HepG2 (cell line): Measurements from ENCODE around the gene CD81. TPM values are rescaled to one million over a fixed set of nuclear protein-coding genes. Genes with fewer than 3 reads are reported as not detected.
A peak's percentile ranks its signal among the peaks of the same experiment; 100 is the strongest.
"Not testable (repeated sequence)": the region's sequence is repeated elsewhere in the genome, so short reads cannot be mapped to it uniquely, and the experiment has no call there.

Experiments used
- ATAC-seq: fragments of 200-7000 bp; cut with Tn5 transposase; 3 replicates; pipeline ENCODE4 v1.9.1; 2020; ENCODE audit warnings: mild to moderate bottlenecking, moderate library complexity
- BruUV-seq: library from RNA; stranded (reverse); fragments of 400-500 nt; replicated peaks from 2 replicates; lab custom pipeline; 2021; lab: Mats Ljungman, UMichigan
- CTCF ChIA-PET: fragments of 300-600 bp; formaldehyde crosslinking; extraction: SDS; loops from one replicate; lab custom pipeline; 2021; ENCODE audit warnings: low total read pairs, inconsistent platforms, low intra/inter-chr PET ratio; lab: Yijun Ruan, JAX
- POLR2A ChIA-PET: fragments of 350-600 bp; sonication (Branson Sonifier 250); formaldehyde crosslinking; loops from one replicate; lab custom pipeline; 2020; ENCODE audit warnings: antibody characterized with exemption, inconsistent platforms; lab: Yijun Ruan, JAX
- DNase-seq: peaks from one replicate; pipeline ENCODE4 v3.0.0-alpha.2; 2015; ENCODE audit warnings: low spot score
- FAIRE-seq: peaks from 3 replicates; lab custom pipeline; 2011; peaks lifted over from hg19 to GRCh38; lab: Jason Lieb, UNC
- H2AFZ ChIP-seq: one replicate; pipeline ENCODE4 v1.6.1; 2011; ENCODE audit warnings: low read length, inconsistent platforms
- H3K27ac ChIP-seq: fragments of 300-600 bp; 3 replicates; pipeline ENCODE4 v1.8.0; 2011; ENCODE audit warnings: mixed run types, mild to moderate bottlenecking, mixed read lengths, low read length, inconsistent platforms; ENCODE audit not compliant: insufficient read depth; ENCODE audit errors: extremely low read length
- H3K27me3 ChIP-seq, 2 experiments: fragments of 200-600 bp in 1 of 2; 2 replicates in 1 of 2; 3 replicates in 1 of 2; pipeline versions ENCODE4 v1.6.0 to v1.8.0; 2011; ENCODE audit warnings: low read length in 2 of 2, mild to moderate bottlenecking in 2 of 2, moderate library complexity in 2 of 2, inconsistent platforms in 1 of 2; ENCODE audit not compliant: insufficient read depth in 2 of 2, control insufficient read depth in 1 of 2
- H3K36me3 ChIP-seq, 2 experiments: fragments of 200-600 bp in 1 of 2; replicated peaks in 1 of 2; 2 replicates in 1 of 2; 3 replicates in 1 of 2; pipeline versions ENCODE4 v1.5.1 to v1.8.0; 2011; ENCODE audit warnings: low read length in 2 of 2, inconsistent platforms in 1 of 2; ENCODE audit not compliant: insufficient read depth in 2 of 2, control insufficient read depth in 1 of 2
- H3K4me1 ChIP-seq: 2 replicates; pipeline ENCODE4 v1.5.1; 2012; ENCODE audit warnings: low read length, inconsistent platforms; ENCODE audit not compliant: insufficient read depth
- H3K4me2 ChIP-seq: 2 replicates; pipeline ENCODE4 v1.6.0; 2011; ENCODE audit warnings: low read depth, low read length, inconsistent platforms
- H3K4me3 ChIP-seq, 3 experiments: fragments of 200-600 bp in 1 of 3; sonication (generic), shearing (Covaris generic) in 1 of 3; replicated peaks in 1 of 3; 2 replicates each; pipeline ENCODE4 v1.5.1; 2011 to 2016; ENCODE audit warnings: low read length in 3 of 3, inconsistent platforms in 2 of 3, low read depth in 2 of 3, mild to moderate bottlenecking in 2 of 3, control low read depth in 1 of 3, mixed read lengths in 1 of 3; ENCODE audit not compliant: insufficient read depth in 1 of 3
- H3K79me2 ChIP-seq: one replicate; pipeline ENCODE4 v1.6.1; 2011; ENCODE audit warnings: low read length, inconsistent platforms; ENCODE audit not compliant: insufficient read depth
- H3K9ac ChIP-seq: 2 replicates; pipeline ENCODE4 v1.6.0; 2011; ENCODE audit warnings: mild to moderate bottlenecking, low read depth, low read length, inconsistent platforms; ENCODE audit not compliant: insufficient read depth
- H3K9me3 ChIP-seq: 2 replicates; pipeline ENCODE4 v1.5.1; 2012; ENCODE audit warnings: mild to moderate bottlenecking, low read length
- H4K20me1 ChIP-seq: 2 replicates; pipeline ENCODE4 v1.6.0; 2011; ENCODE audit warnings: inconsistent platforms, mild to moderate bottlenecking, low read length, moderate library complexity; ENCODE audit not compliant: insufficient read depth
- HOXA7 ChIP-seq: sonication (generic); formaldehyde crosslinking; IDR thresholded peaks from 2 replicates; pipeline ENCODE4 v1.8.1; 2022; ENCODE audit warnings: mild to moderate bottlenecking, missing genetic modification reagents, moderate library complexity
- MYC ChIP-seq: sonication (generic); formaldehyde crosslinking; IDR thresholded peaks from 2 replicates; pipeline ENCODE4 v1.9.0; 2021; ENCODE audit warnings: missing genetic modification reagents, borderline replicate concordance
- NKX3-1 ChIP-seq: sonication (generic); formaldehyde crosslinking; IDR thresholded peaks from 2 replicates; pipeline ENCODE4 v1.5.0; 2020; ENCODE audit warnings: missing genetic modification reagents
- RAD51 ChIP-seq: fragments of 450-650 bp; IDR thresholded peaks from 2 replicates; pipeline ENCODE4 v1.6.1; 2016; ENCODE audit warnings: borderline replicate concordance
- SIN3B ChIP-seq: fragments of 150-350 bp; IDR thresholded peaks from 2 replicates; pipeline ENCODE4 v1.6.1; 2014; ENCODE audit warnings: low read length
- SMYD3 ChIP-seq: sonication (generic); formaldehyde crosslinking; IDR thresholded peaks from 2 replicates; pipeline ENCODE4 v1.8.1; 2023; ENCODE audit warnings: mild to moderate bottlenecking, missing genetic modification reagents
- YEATS2 ChIP-seq: sonication (generic); formaldehyde crosslinking; IDR thresholded peaks from 2 replicates; pipeline ENCODE4 v1.4.0; 2020; ENCODE audit warnings: missing genetic modification reagents, borderline replicate concordance
- ZBTB1 ChIP-seq: sonication (generic); formaldehyde crosslinking; IDR thresholded peaks from 2 replicates; pipeline ENCODE4 v1.4.0; 2020; ENCODE audit warnings: missing genetic modification reagents, borderline replicate concordance
- ZFP1 ChIP-seq: IDR thresholded peaks from 2 replicates; pipeline ENCODE4 v1.6.1; 2016
- ZNF230 ChIP-seq: sonication (generic); formaldehyde crosslinking; IDR thresholded peaks from 2 replicates; pipeline ENCODE4 v1.4.0; 2020; ENCODE audit warnings: mild to moderate bottlenecking, missing genetic modification reagents
- WGBS: methylation state at CpG from one replicate; pipeline ENCODE4 v1.1.6; 2017; ENCODE audit warnings: low lambda C conversion rate; 5-methylcytosine and 5-hydroxymethylcytosine counted together
- in situ Hi-C: cut with HindIII; loops from 2 replicates; pipeline ENCODE4 v1.10.0; 2017; ENCODE audit warnings: low pct_unique_long_range_greater_than_20kb; ENCODE audit not compliant: extremely low pct_ligation_motif_present
- intact Hi-C: fragments of 100-400 bp; cut with micrococcal nuclease; formaldehyde crosslinking; loops from one replicate; pipeline ENCODE4 v1.10.0; 2022; ENCODE audit not compliant: unreplicated experiment
- polyA plus RNA-seq, 8 experiments: library from polyadenylated mRNA; depleted of rRNA in 3 of 8; stranded (reverse) in 7 of 8; unstranded in 1 of 8; fragments of >200 nt; fragmentation: Illumina TruSeq in 4 of 8; extraction: Trizol in 4 of 8; gene quantifications; 2 replicates each; pipeline versions ENCODE4 v1.2.1 to v1.2.3, GENCODE V29; 2011 to 2016; ENCODE audit warnings: low read depth in 4 of 8, missing spikeins in 1 of 8, mixed read lengths in 1 of 8; ENCODE audit not compliant: insufficient read depth in 1 of 8
- total RNA-seq, 5 experiments: library from RNA; depleted of rRNA; stranded (reverse); fragments of >200 nt; fragmentation: Illumina TruSeq; extraction: Trizol; gene quantifications; 2 replicates each; pipeline ENCODE4 v1.2.3, GENCODE V29; 2016; ENCODE audit warnings: low read depth in 1 of 5
- TF ChIP-seq, protein P1 (sequence below): IDR thresholded peaks from 2 replicates; pipeline ENCODE4 v1.6.1; 2018; ENCODE audit warnings: missing genetic modification reagents
- TF ChIP-seq, protein P2 (sequence below): sonication (generic); formaldehyde crosslinking; IDR thresholded peaks from 2 replicates; pipeline ENCODE4 v1.5.0; 2020; ENCODE audit warnings: missing genetic modification reagents
- TF ChIP-seq, protein P3 (sequence below): sonication (generic); formaldehyde crosslinking; IDR thresholded peaks from 2 replicates; pipeline ENCODE4 v1.8.1; 2022; ENCODE audit warnings: mild to moderate bottlenecking, missing genetic modification reagents
- TF ChIP-seq, protein P4 (sequence below): sonication (generic); formaldehyde crosslinking; IDR thresholded peaks from 2 replicates; pipeline ENCODE4 v1.8.1; 2023; ENCODE audit warnings: mild to moderate bottlenecking, inconsistent platforms, moderate library complexity, missing genetic modification reagents, borderline replicate concordance

CD81 gene
- total and polyA plus RNA-seq, 2 of the 13 experiments (the other 11 are each of a cell fraction or from before 2014, with no cell fraction given): not detected

DNA sequence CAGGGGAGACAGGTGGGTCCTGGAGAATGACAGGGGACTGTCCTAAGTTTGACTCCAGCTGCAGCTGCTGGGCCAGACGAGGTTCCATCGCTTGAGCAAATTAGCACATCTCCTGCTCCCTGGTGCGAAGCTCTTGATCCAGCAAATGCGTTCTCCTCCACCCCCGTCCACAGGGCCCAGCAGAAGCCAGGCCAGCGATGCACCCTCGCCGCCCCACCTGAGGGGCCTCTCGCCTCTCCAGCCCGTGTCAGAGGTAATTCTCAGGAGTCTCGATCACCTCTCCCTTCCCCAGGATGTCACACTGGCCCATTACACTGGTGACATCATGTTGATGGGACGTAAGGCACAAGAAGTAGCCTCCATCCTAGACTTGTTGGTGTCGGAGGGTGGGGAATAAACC lies 19.5 kb upstream of the CD81 start:
- DNase-seq, FAIRE-seq, H3K4me3 ChIP-seq, H3K79me2 ChIP-seq, H3K27ac ChIP-seq, H3K4me1 ChIP-seq, ATAC-seq, H3K36me3 ChIP-seq, POLR2A ChIA-PET, CTCF ChIA-PET, H3K4me2 ChIP-seq, H4K20me1 ChIP-seq, H3K9me3 ChIP-seq, H2AFZ ChIP-seq, in situ Hi-C loops, intact Hi-C loops, BruUV-seq, H3K9ac ChIP-seq: not testable (repeated sequence)
- H3K27me3 ChIP-seq: peaks cover 12 to 74% of the 10 kb centered on the region in 2 experiments
- 5% methylated on average over 7 of the region's 13 CpGs for WGBS

DNA sequence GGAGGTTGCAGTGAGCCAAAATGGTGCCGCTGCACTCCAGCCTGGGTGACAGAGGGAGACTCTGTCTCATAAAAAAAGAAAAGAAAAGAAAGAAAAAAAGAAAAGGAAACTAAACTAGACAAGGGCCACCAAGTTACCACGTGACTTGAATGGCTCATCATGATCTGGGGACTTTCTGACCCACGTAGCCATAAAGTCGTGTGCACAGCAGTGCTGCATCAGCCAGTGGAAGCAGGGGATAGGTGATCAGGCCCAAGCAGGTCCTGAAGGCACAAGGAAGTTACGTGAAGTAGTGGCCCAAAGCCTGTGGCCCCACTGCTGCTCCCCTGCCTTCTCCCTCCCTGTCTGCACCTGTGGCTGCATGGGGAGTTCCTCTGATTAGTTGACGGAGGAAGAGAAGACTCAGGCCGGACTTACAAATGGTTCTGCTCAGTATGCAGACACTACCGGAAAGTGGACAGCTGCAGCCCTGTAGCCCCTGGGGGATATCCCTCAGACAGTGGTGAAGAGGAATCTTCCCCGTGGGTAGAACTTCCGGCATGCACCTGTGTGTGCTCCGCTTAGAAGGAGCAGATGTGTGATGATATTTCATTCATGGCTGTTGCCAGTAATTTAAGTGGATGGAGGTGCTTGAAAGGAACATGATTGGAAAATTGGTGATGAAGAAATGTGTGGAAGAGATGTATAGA lies 18.2 kb upstream of the CD81 start:
- 19% methylated on average over 10 of the region's 11 CpGs for WGBS
- peaks cover 14 to 75% of the 10 kb centered on the region in 2 experiments for H3K27me3 ChIP-seq
- no peaks in the 10 kb centered on the region for H4K20me1 ChIP-seq
- no peak overlapping the region for H3K9ac ChIP-seq
- no peaks in the 10 kb centered on the region for H3K4me1 ChIP-seq
- no peak for FAIRE-seq
- H3K36me3 ChIP-seq: no peaks in the 10 kb centered on the region
- H3K27ac ChIP-seq: no peak overlapping the region
- ChIA-PET CTCF (no interaction called here), POLR2A (no interaction called here)
- H3K79me2 ChIP-seq: no peaks in the 10 kb centered on the region
- in situ Hi-C loops (no loop called here), intact Hi-C loops (no loop called here)
- no peak overlapping the region for H2AFZ ChIP-seq
- no peak overlapping the region for H3K4me2 ChIP-seq
- BruUV-seq: no TSS peak
- no peak overlapping the region for H3K4me3 ChIP-seq
- DNase-seq: no peak
- H3K9me3 ChIP-seq: no peaks in the 10 kb centered on the region
- no peak for ATAC-seq
- TF ChIP-seq HOXA7 (CRISPR knock-in tag): no peak
- TF ChIP-seq ZNF230: no peak
- TF ChIP-seq MYC (CRISPR knock-in tag): no peak
- no peak for TF ChIP-seq NKX3-1
- TF ChIP-seq, protein P1, sequence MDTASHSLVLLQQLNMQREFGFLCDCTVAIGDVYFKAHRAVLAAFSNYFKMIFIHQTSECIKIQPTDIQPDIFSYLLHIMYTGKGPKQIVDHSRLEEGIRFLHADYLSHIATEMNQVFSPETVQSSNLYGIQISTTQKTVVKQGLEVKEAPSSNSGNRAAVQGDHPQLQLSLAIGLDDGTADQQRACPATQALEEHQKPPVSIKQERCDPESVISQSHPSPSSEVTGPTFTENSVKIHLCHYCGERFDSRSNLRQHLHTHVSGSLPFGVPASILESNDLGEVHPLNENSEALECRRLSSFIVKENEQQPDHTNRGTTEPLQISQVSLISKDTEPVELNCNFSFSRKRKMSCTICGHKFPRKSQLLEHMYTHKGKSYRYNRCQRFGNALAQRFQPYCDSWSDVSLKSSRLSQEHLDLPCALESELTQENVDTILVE (CRISPR knock-in tag): no peak
- TF ChIP-seq, protein P2, sequence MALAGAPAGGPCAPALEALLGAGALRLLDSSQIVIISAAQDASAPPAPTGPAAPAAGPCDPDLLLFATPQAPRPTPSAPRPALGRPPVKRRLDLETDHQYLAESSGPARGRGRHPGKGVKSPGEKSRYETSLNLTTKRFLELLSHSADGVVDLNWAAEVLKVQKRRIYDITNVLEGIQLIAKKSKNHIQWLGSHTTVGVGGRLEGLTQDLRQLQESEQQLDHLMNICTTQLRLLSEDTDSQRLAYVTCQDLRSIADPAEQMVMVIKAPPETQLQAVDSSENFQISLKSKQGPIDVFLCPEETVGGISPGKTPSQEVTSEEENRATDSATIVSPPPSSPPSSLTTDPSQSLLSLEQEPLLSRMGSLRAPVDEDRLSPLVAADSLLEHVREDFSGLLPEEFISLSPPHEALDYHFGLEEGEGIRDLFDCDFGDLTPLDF (CRISPR knock-in tag): no peak
- TF ChIP-seq YEATS2 (CRISPR knock-in tag): no peak
- no peak for TF ChIP-seq SMYD3 (CRISPR knock-in tag)
- TF ChIP-seq, protein P3, sequence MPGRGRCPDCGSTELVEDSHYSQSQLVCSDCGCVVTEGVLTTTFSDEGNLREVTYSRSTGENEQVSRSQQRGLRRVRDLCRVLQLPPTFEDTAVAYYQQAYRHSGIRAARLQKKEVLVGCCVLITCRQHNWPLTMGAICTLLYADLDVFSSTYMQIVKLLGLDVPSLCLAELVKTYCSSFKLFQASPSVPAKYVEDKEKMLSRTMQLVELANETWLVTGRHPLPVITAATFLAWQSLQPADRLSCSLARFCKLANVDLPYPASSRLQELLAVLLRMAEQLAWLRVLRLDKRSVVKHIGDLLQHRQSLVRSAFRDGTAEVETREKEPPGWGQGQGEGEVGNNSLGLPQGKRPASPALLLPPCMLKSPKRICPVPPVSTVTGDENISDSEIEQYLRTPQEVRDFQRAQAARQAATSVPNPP (CRISPR knock-in tag): no peak
- no peak for TF ChIP-seq SIN3B
- TF ChIP-seq ZFP1 (CRISPR knock-in tag): no peak
- TF ChIP-seq, protein P4, sequence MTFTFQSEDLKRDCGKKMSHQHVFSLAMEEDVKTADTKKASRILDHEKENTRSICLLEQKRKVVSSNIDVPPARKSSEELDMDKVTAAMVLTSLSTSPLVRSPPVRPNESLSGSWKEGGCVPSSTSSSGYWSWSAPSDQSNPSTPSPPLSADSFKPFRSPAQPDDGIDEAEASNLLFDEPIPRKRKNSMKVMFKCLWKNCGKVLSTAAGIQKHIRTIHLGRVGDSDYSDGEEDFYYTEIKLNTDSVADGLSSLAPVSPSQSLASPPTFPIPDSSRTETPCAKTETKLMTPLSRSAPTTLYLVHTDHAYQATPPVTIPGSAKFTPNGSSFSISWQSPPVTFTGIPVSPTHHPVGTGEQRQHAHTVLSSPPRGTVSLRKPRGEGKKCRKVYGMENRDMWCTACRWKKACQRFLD: no peak
- TF ChIP-seq RAD51: peak; percentile 38; the same call in 1 of the 2 replicates
- TF ChIP-seq ZBTB1 (CRISPR knock-in tag): no peak
